ENCODE results near the gene ACVR1. TPM values are rescaled to one million over a fixed set of nuclear protein-coding genes. Genes with fewer than 3 reads are reported as not detected.

Gene ACVR1
- total and polyA plus RNA-seq, 2 donors (not counting 3 experiments of a cell fraction or from before 2014, with no cell fraction given) = 24.8 to 33.6 TPM

- peaks cover 76% of the 10 kb centered on the region for H3K79me2 ChIP-seq (ENCODE audit: control insufficient read depth, insufficient read depth, low read length)
- intact Hi-C loops (cut with micrococcal nuclease) = no loop called here
- peak overlapping the region; percentile 14 for H3K4me2 ChIP-seq (ENCODE audit: insufficient read depth, low read length)
- H3K4me1 ChIP-seq (ENCODE audit: control insufficient read depth, extremely low read depth, insufficient read depth, low read length) = peaks cover 25% of the 10 kb centered on the region
- no peaks in the 10 kb centered on the region for H3K9me1 ChIP-seq (replicated peaks; ENCODE audit: control insufficient read depth, extremely low read depth, insufficient read depth, low read length)
- DNase-seq (ENCODE audit: low read depth, low spot score) = peak; percentile 45
- no peaks in the 10 kb centered on the region for H3K9me3 ChIP-seq (replicated peaks; ENCODE audit: control insufficient read depth, insufficient read depth, low read length)
- H4K20me1 ChIP-seq (replicated peaks; ENCODE audit: control insufficient read depth, extremely low read depth, insufficient read depth, low read length) = peaks cover 3% of the 10 kb centered on the region
- H3K4me3 ChIP-seq (replicated peaks in 1 of 3; ENCODE audit: insufficient read depth in 1 of 3, low read depth in 1 of 3, low read length in 3 of 3) = no peak overlapping the region
- H3K27me3 ChIP-seq (ENCODE audit: control insufficient read depth in 2 of 2, insufficient read depth in 2 of 2, low read length in 2 of 2) = no peaks in the 10 kb centered on the region
- no TSS peak for BruUV-seq (replicated peaks)
- FAIRE-seq = no peak
- CTCF ChIA-PET = interaction anchor here (1.0 to 1.7 kb wide), 3 partner anchors 13 to 89 kb away, joined by 3 to 5 read pairs (median 4); no protein-coding TSS in a partner anchor
- peak; percentile 20 for TF ChIP-seq POLR2AphosphoS5 (IDR thresholded peaks at IDR 0.05; ENCODE audit: insufficient read depth, low read depth, low read length)
- TF ChIP-seq GATA2 (IDR thresholded peaks at IDR 0.05; ENCODE audit: insufficient read depth, insufficient read length, low read depth, low read length) = peak; percentile 82
- peak; percentile 18 for TF ChIP-seq FOS (IDR thresholded peaks at IDR 0.05; ENCODE audit: borderline replicate concordance, insufficient read depth, low read length)
- no peak for TF ChIP-seq JUN (IDR thresholded peaks at IDR 0.05; ENCODE audit: borderline replicate concordance, insufficient read depth, insufficient read length, low read depth)
- no peak overlapping the region for H3K27ac ChIP-seq (ENCODE audit: insufficient read depth, low read depth, low read length)
- H2AFZ ChIP-seq (ENCODE audit: low read depth, low read length) = no peak overlapping the region
- dilution Hi-C loops (cut with MboI; ENCODE audit: extremely low pct_ligation_motif_present, low sequenced_read_pairs) = no loop called here
- no peak overlapping the region for H3K9ac ChIP-seq (replicated peaks; ENCODE audit: extremely low read depth, insufficient read depth, low read length)
- POLR2A ChIA-PET = no interaction called here
- H3K36me3 ChIP-seq (ENCODE audit: control insufficient read depth in 2 of 2, extremely low read depth in 1 of 2, insufficient read depth in 2 of 2, low read length in 2 of 2) = no peaks in the 10 kb centered on the region
These were observed 7.1 kb downstream of the ACVR1 start for GRCh38 chr2:157868993-157869392.

GRCh38 chr2:157867703-157868102, 8.4 kb downstream of the ACVR1 start:
- H3K27me3 ChIP-seq (ENCODE audit: control insufficient read depth in 2 of 2, insufficient read depth in 2 of 2, low read length in 2 of 2) = no peaks in the 10 kb centered on the region
- no peak for DNase-seq (ENCODE audit: low read depth, low spot score)
- no peak overlapping the region for H3K4me2 ChIP-seq (ENCODE audit: insufficient read depth, low read length)
- peaks cover 3% of the 10 kb centered on the region for H4K20me1 ChIP-seq (replicated peaks; ENCODE audit: control insufficient read depth, extremely low read depth, insufficient read depth, low read length)
- no peak overlapping the region for H3K27ac ChIP-seq (ENCODE audit: insufficient read depth, low read depth, low read length)
- intact Hi-C loops (cut with micrococcal nuclease) = no loop called here
- ChIA-PET CTCF (no interaction called here), POLR2A (interaction anchor here (0.6 kb wide), 1 partner anchor 13 kb away, joined by 4 read pairs; no protein-coding TSS in a partner anchor)
- no peak overlapping the region for H3K9ac ChIP-seq (replicated peaks; ENCODE audit: extremely low read depth, insufficient read depth, low read length)
- no peak overlapping the region for H3K4me3 ChIP-seq (replicated peaks in 1 of 3; ENCODE audit: insufficient read depth in 1 of 3, low read depth in 1 of 3, low read length in 3 of 3)
- BruUV-seq (replicated peaks) = no TSS peak
- TF ChIP-seq MYC (IDR thresholded peaks at IDR 0.05; ENCODE audit: low read depth, low read length) (no peak), GATA2 (IDR thresholded peaks at IDR 0.05; ENCODE audit: insufficient read depth, insufficient read length, low read depth, low read length) (no peak), MAX (IDR thresholded peaks at IDR 0.05; ENCODE audit: insufficient read depth, insufficient read length) (no peak), FOS (IDR thresholded peaks at IDR 0.05; ENCODE audit: borderline replicate concordance, insufficient read depth, low read length) (no peak), POLR2A (IDR thresholded peaks at IDR 0.05; ENCODE audit: low read depth, low read length) (no peak)
- H3K9me1 ChIP-seq (replicated peaks; ENCODE audit: control insufficient read depth, extremely low read depth, insufficient read depth, low read length) = no peaks in the 10 kb centered on the region
- H3K79me2 ChIP-seq (ENCODE audit: control insufficient read depth, insufficient read depth, low read length) = peaks cover 65% of the 10 kb centered on the region
- H3K4me1 ChIP-seq (ENCODE audit: control insufficient read depth, extremely low read depth, insufficient read depth, low read length) = peaks cover 24% of the 10 kb centered on the region
- no peak overlapping the region for H2AFZ ChIP-seq (ENCODE audit: low read depth, low read length)
- dilution Hi-C loops (cut with MboI; ENCODE audit: extremely low pct_ligation_motif_present, low sequenced_read_pairs) = no loop called here
- H3K36me3 ChIP-seq (ENCODE audit: control insufficient read depth in 2 of 2, extremely low read depth in 1 of 2, insufficient read depth in 2 of 2, low read length in 2 of 2) = no peaks in the 10 kb centered on the region
- FAIRE-seq = no peak
- no peaks in the 10 kb centered on the region for H3K9me3 ChIP-seq (replicated peaks; ENCODE audit: control insufficient read depth, insufficient read depth, low read length)

Measured in endothelial cell of umbilical vein (primary cell).